PC-9 (cell line): ENCODE data around the gene SNX14. TPM values are rescaled to one million over a fixed set of nuclear protein-coding genes. Genes with fewer than 3 reads are reported as not detected.
"Not testable (repeated sequence)": the region's sequence is repeated elsewhere in the genome, so short reads cannot be mapped to it uniquely, and the experiment has no call there.

Experiments used
- BruUV-seq: library from RNA; stranded (reverse); fragments of 400-500 nt; replicated peaks from 2 replicates; lab custom pipeline; 2021; lab: Mats Ljungman, UMichigan
- CTCF ChIA-PET: fragments of 300-600 bp; sonication (Branson Sonifier 250); formaldehyde crosslinking; loops from one replicate; lab custom pipeline; 2022; ENCODE audit warnings: antibody characterized with exemption; lab: Charles Lee
- POLR2A ChIA-PET: fragments of 300-600 bp; sonication (Branson Sonifier 250); formaldehyde crosslinking; loops from one replicate; lab custom pipeline; 2022; ENCODE audit warnings: antibody characterized with exemption; ENCODE audit not compliant: unreplicated experiment; lab: Charles Lee
- DNase-seq, 2 experiments: peaks; one replicate each; pipeline versions ENCODE4 v3.0.0 to v3.0.0-alpha.2; 2015 to 2022; ENCODE audit warnings: mixed read lengths in 1 of 2
- H2AFZ ChIP-seq: fragments of 200-600 bp; sonication (generic); 2 replicates; pipeline ENCODE4 v1.8.1; 2017; ENCODE audit warnings: antibody characterized with exemption
- H3F3A ChIP-seq: fragments of 200-600 bp; sonication (generic); 2 replicates; pipeline ENCODE4 v1.8.1; 2017; ENCODE audit warnings: antibody characterized with exemption, mild to moderate bottlenecking, low read depth; ENCODE audit not compliant: insufficient read depth
- H3K27ac ChIP-seq: fragments of 200-600 bp; sonication (generic); 2 replicates; pipeline ENCODE4 v1.6.1; 2016; ENCODE audit warnings: mixed run types
- H3K27me3 ChIP-seq: fragments of 200-600 bp; sonication (generic); 2 replicates; pipeline ENCODE4 v1.6.1; 2016; ENCODE audit warnings: low read depth, mixed run types; ENCODE audit not compliant: insufficient read depth
- H3K36me3 ChIP-seq: fragments of 200-600 bp; sonication (generic); 2 replicates; pipeline ENCODE4 v1.6.1; 2016; ENCODE audit warnings: low read depth, mixed run types
- H3K4me1 ChIP-seq: fragments of 200-600 bp; sonication (generic); replicated peaks from 2 replicates; pipeline ENCODE4 v1.6.1; 2016; ENCODE audit warnings: mixed run types; ENCODE audit not compliant: insufficient read depth
- H3K4me2 ChIP-seq: fragments of 200-600 bp; sonication (generic); 2 replicates; pipeline ENCODE4 v1.6.1; 2017; ENCODE audit warnings: mixed run types
- H3K4me3 ChIP-seq: fragments of 200-600 bp; sonication (generic); 2 replicates; pipeline ENCODE4 v1.6.1; 2016; ENCODE audit warnings: mixed run types
- H3K79me2 ChIP-seq: fragments of 200-600 bp; sonication (generic); 2 replicates; pipeline ENCODE4 v1.6.1; 2017; ENCODE audit warnings: low read depth, mixed run types
- H3K9me2 ChIP-seq: fragments of 200-600 bp; sonication (generic); 2 replicates; pipeline ENCODE4 v1.8.1; 2017; ENCODE audit warnings: mild to moderate bottlenecking; ENCODE audit not compliant: insufficient read depth
- H3K9me3 ChIP-seq: fragments of 200-600 bp; sonication (generic); 2 replicates; pipeline ENCODE4 v1.8.1; 2016; ENCODE audit warnings: low read depth; ENCODE audit not compliant: insufficient read depth
- H4K20me1 ChIP-seq: fragments of 200-600 bp; sonication (generic); 2 replicates; pipeline ENCODE4 v1.8.1; 2017; ENCODE audit not compliant: insufficient read depth
- CTCF ChIP-seq: fragments of 200-600 bp; sonication (generic); conservative IDR thresholded peaks from 2 replicates; pipeline ENCODE4 v1.6.1; 2017; ENCODE audit warnings: mixed run types, antibody characterized with exemption, mild to moderate bottlenecking, moderate library complexity
- EZH2 ChIP-seq: fragments of 200-600 bp; sonication (generic); IDR thresholded peaks from 2 replicates; pipeline ENCODE4 v1.8.0; 2017; ENCODE audit warnings: antibody characterized with exemption, low read depth
- intact Hi-C: fragments of 100-400 bp; cut with micrococcal nuclease; formaldehyde crosslinking; loops from one replicate; pipeline ENCODE4 v1.10.0; 2022; ENCODE audit not compliant: unreplicated experiment
- total RNA-seq: library from RNA; stranded (reverse); gene quantifications from 2 replicates; pipeline ENCODE4 v1.2.3, GENCODE V29; 2021

Gene SNX14
- total RNA-seq, 1 experiment from 2014 or later = 99.1 TPM

DNA sequence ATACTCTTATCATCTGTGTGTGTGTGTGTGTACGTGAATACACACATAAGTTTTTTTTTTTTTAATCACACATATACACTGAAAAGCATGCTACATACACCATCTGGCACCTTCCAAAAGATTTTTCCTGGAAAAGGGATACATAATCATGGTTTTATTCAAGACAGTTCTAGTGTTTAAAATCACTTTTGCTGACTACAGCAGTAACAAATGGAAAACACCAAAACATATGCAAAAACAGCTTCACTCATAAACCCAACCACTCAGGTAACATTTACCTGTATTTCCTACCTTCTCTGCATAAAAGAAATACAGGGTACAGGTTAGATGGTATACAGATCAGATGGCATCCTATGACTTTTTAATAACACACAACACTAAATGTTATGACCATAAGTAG is 2.5 kb downstream of the SNX14 start:
- H3K4me3 ChIP-seq = peak overlapping the region; percentile 84; the same call in 1 of the 2 replicates
- H3K9me3 ChIP-seq = no peaks in the 10 kb centered on the region
- peaks cover 62% of the 10 kb centered on the region for H3K79me2 ChIP-seq
- H3K9me2 ChIP-seq = no peaks in the 10 kb centered on the region
- H3K27ac ChIP-seq = no peak overlapping the region
- no peaks in the 10 kb centered on the region for H3K36me3 ChIP-seq
- intact Hi-C loops = loop anchor here (5.0 kb wide), 1 partner anchor 134 kb away; no protein-coding TSS in a partner anchor
- TF ChIP-seq CTCF (no peak), EZH2 (no peak)
- peak overlapping the region; percentile 81 for H3K4me2 ChIP-seq
- H3K4me1 ChIP-seq = peaks cover 34% of the 10 kb centered on the region
- H2AFZ ChIP-seq = no peak overlapping the region
- no TSS peak for BruUV-seq
- CTCF ChIA-PET = no interaction called here
- POLR2A ChIA-PET = no interaction called here
- no peaks in the 10 kb centered on the region; the same call in 1 of the 2 replicates for H4K20me1 ChIP-seq
- H3K27me3 ChIP-seq = no peaks in the 10 kb centered on the region
- no peak for DNase-seq
- peaks cover 22% of the 10 kb centered on the region; the same call in 1 of the 2 replicates for H3F3A ChIP-seq

DNA sequence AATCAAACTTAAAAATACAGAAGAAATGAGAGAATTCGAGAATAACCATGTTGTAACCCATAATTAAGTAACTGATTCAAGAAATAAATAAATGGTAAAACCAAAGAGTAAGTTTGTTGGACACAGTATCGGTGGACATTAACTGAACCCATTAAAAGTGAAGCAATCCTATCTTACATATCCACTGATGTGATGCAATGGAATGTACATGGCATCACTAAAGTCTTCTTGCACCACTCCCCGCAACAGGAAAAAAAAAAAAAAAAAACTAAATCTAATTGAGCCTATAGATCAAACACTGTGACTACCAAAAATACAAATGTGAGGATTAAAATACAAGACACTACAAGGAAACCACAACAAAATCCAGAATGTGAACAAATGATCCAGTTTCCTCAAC is 7.9 kb downstream of the SNX14 start:
- DNase-seq = no peak
- ChIA-PET CTCF (no interaction called here), POLR2A (no interaction called here)
- Histone ChIP-seq H3K4me2 (no peak overlapping the region), H4K20me1 (no peaks in the 10 kb centered on the region), H3K27ac (no peak overlapping the region), H3K36me3 (no peaks in the 10 kb centered on the region), H3K9me3 (no peaks in the 10 kb centered on the region; the same call in 1 of the 2 replicates), H3K4me1 (peaks cover 10% of the 10 kb centered on the region), H3K79me2 (peaks cover 81% of the 10 kb centered on the region), H3K27me3 (no peaks in the 10 kb centered on the region), H3K9me2 (no peaks in the 10 kb centered on the region), H3F3A (peaks cover 8% of the 10 kb centered on the region; the same call in 1 of the 2 replicates), H2AFZ (no peak overlapping the region), H3K4me3 (no peak overlapping the region)
- intact Hi-C loops = no loop called here
- no TSS peak for BruUV-seq
- TF ChIP-seq CTCF = no peak
- no peak for TF ChIP-seq EZH2

- H3K4me2 ChIP-seq, DNase-seq, H3K27me3 ChIP-seq, H4K20me1 ChIP-seq, POLR2A ChIA-PET, intact Hi-C loops, H3K36me3 ChIP-seq, H3K9me3 ChIP-seq, H3K9me2 ChIP-seq, BruUV-seq, CTCF ChIA-PET, H2AFZ ChIP-seq, H3K27ac ChIP-seq, H3K4me3 ChIP-seq: not testable (repeated sequence)
- H3F3A ChIP-seq = peaks cover 10% of the 10 kb centered on the region; the same call in 1 of the 2 replicates
- peaks cover 22% of the 10 kb centered on the region for H3K4me1 ChIP-seq
- peaks cover 79% of the 10 kb centered on the region for H3K79me2 ChIP-seq
Observed at GRCh38 chr6:85582832-85583231, 10.8 kb downstream of the SNX14 start.

DNA sequence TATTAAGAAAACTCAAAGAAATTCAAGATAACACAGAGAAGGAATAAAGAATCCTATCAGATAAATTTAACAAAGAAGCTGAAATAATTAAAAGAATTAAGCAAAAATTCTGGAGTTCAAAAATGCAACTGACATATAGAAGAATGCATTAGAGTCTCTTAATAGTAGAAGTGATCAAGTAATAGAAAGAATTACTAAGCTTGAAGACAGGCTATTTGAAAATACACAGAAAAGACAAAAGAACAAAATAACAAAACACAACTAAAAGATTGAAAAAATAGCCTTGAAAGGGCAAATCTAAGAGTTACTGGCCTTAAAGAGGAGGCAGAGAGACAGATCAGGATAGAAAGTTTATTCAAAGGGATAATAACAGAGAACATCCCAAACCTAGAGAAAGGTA is 12.1 kb downstream of the SNX14 start:
- H3K79me2 ChIP-seq = peaks cover 80% of the 10 kb centered on the region
- peaks cover 10% of the 10 kb centered on the region; the same call in 1 of the 2 replicates for H3F3A ChIP-seq
- no peak for TF ChIP-seq EZH2
- TF ChIP-seq CTCF = no peak
- no peaks in the 10 kb centered on the region; the same call in 1 of the 2 replicates for H3K9me3 ChIP-seq
- H3K4me1 ChIP-seq = peaks cover 22% of the 10 kb centered on the region
- ChIA-PET CTCF (no interaction called here), POLR2A (no interaction called here)
- no peak for DNase-seq
- no peak overlapping the region for H2AFZ ChIP-seq
- H3K27ac ChIP-seq = peak overlapping the region; percentile 55; the same call in 1 of the 2 replicates
- no peaks in the 10 kb centered on the region for H3K36me3 ChIP-seq
- H3K4me2 ChIP-seq = peak overlapping the region; percentile 36; the same call in 1 of the 2 replicates
- H3K4me3 ChIP-seq = no peak overlapping the region
- H3K27me3 ChIP-seq = no peaks in the 10 kb centered on the region
- BruUV-seq = no TSS peak
- intact Hi-C loops = no loop called here
- no peaks in the 10 kb centered on the region for H3K9me2 ChIP-seq
- H4K20me1 ChIP-seq = no peaks in the 10 kb centered on the region
